ENCODE measurements around the gene SLC9C2.

DNA sequence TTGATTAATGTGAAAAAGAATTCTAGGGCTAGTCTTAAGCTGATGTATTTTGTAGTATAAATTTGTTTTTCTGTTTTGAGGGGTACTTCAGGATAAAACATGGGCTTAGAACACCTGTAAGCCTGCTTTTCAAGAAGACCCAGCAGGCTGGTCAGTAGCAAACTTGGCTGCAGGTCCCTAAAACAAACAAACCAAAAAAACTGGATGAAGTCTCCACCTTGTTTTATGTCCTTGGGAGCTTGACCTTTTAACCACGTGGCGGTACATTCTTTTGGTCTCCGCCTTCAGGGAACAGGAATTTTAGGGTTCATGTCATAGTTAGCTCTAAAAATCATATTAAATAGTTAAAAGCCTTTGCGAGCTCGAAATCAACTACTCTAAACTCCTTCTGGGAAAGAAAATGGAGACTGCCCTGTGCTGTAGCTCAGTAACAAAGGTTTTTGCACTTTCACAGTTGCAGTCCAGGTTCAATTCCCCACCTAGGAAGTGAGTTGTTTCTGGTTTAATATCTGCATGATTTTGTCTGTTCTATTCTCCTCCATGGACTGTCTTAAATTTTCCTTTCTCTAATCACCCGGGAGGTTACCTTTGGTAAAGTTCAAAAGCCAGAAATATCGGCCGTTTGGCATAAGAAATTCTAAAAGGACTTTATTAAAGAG lies 107.1 kb downstream of the SLC9C2 start:
- TF ChIP-seq, protein P1, sequence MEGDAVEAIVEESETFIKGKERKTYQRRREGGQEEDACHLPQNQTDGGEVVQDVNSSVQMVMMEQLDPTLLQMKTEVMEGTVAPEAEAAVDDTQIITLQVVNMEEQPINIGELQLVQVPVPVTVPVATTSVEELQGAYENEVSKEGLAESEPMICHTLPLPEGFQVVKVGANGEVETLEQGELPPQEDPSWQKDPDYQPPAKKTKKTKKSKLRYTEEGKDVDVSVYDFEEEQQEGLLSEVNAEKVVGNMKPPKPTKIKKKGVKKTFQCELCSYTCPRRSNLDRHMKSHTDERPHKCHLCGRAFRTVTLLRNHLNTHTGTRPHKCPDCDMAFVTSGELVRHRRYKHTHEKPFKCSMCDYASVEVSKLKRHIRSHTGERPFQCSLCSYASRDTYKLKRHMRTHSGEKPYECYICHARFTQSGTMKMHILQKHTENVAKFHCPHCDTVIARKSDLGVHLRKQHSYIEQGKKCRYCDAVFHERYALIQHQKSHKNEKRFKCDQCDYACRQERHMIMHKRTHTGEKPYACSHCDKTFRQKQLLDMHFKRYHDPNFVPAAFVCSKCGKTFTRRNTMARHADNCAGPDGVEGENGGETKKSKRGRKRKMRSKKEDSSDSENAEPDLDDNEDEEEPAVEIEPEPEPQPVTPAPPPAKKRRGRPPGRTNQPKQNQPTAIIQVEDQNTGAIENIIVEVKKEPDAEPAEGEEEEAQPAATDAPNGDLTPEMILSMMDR (conservative IDR thresholded peaks at IDR 0.05 in 1 of 2, IDR thresholded peaks at IDR 0.05 in 1 of 2; ENCODE audit: low read depth in 1 of 2, low read length in 2 of 2) = no peak
- no peak for TF ChIP-seq EZH2 (IDR thresholded peaks at IDR 0.05; ENCODE audit: low read length, missing control alignments)
